Ovary (tissue), 9 donors: ENCODE data around the gene BMPER. TPM values are rescaled to one million over a fixed set of nuclear protein-coding genes. Genes with fewer than 3 reads are reported as not detected.

ENCODE experiments used
- DNase-seq, 5 donors: peaks; one replicate each; pipeline ENCODE4 v3.0.0-alpha.2; 2019 to 2020
- H3K27ac ChIP-seq, 2 donors: fragments of 200-600 bp; one replicate each; pipeline versions ENCODE4 v1.5.1 to v1.8.0; 2019 to 2022
- H3K27me3 ChIP-seq: fragments of 200-600 bp; one replicate; pipeline ENCODE4 v1.8.0; 2022
- H3K36me3 ChIP-seq: fragments of 200-600 bp; sonication (generic); one replicate; pipeline ENCODE4 v1.5.1; 2019
- H3K4me1 ChIP-seq: one replicate; pipeline ENCODE4 v1.8.1; 2013; ENCODE audit warnings: mild to moderate bottlenecking, moderate library complexity; ENCODE audit not compliant: insufficient read depth
- H3K4me3 ChIP-seq: fragments of 200-600 bp; sonication (generic); one replicate; pipeline ENCODE4 v1.5.1; 2017
- H3K9me3 ChIP-seq, 2 donors: fragments of 200-600 bp in 1 of 2; sonication (generic) in 1 of 2; one replicate each; pipeline versions ENCODE4 v1.5.1 to v1.8.1; 2013 to 2019; ENCODE audit warnings: mild to moderate bottlenecking in 1 of 2, moderate library complexity in 1 of 2
- CTCF ChIP-seq, 3 donors: fragments of 450-650 bp in 2 of 3; fragments of 200-600 bp in 1 of 3; IDR thresholded peaks; one replicate each; pipeline versions ENCODE4 v1.5.1 to v1.8.0; 2016 to 2022; ENCODE audit warnings: antibody characterized with exemption in 3 of 3, mild to moderate bottlenecking in 1 of 3
- EP300 ChIP-seq: sonication (generic); formaldehyde crosslinking; IDR thresholded peaks from one replicate; pipeline ENCODE4 v1.6.1; 2017; ENCODE audit warnings: antibody characterized with exemption
- POLR2A ChIP-seq: fragments of 450-650 bp; IDR thresholded peaks from one replicate; pipeline ENCODE4 v1.6.1; 2017; ENCODE audit warnings: antibody characterized with exemption, mild to moderate bottlenecking, moderate library complexity
- WGBS, 3 donors: extraction: QIAGEN DNeasy Blood & Tissue Kit in 1 of 3; methylation state at CpG; one replicate each; pipeline versions ENCODE4 v1.1.5 to v1.1.7; 2013 to 2017; 5-methylcytosine and 5-hydroxymethylcytosine counted together
- intact Hi-C, 4 donors: fragments of 100-400 bp; cut with DNase I; formaldehyde crosslinking; loops; one replicate each; pipeline versions ENCODE4 v1.11.0 to v1.15.1; 2022 to 2023
- polyA plus RNA-seq, 2 donors: library from polyadenylated mRNA; stranded (reverse); fragments of 200-250 nt in 1 of 2; fragments of 350-450 nt in 1 of 2; fragmentation: Illumina TruSeq in 1 of 2; extraction: RNeasy Lipid Tissue Mini Kit (QIAGEN cat#74804) in 1 of 2; gene quantifications; one replicate each; pipeline ENCODE4 v1.2.3, GENCODE V29; 2013 to 2014
- total RNA-seq, 7 donors: library from RNA; depleted of rRNA in 2 of 7; stranded (reverse); fragments of >200 nt in 2 of 7; fragmentation: NEBNext Ultra II Directional in 3 of 7; extraction: Animal tissue kit (Norgen Biotek cat#: 25700) in 3 of 7; gene quantifications; one replicate each; pipeline versions ENCODE4 v1.1.0 to v1.2.4, GENCODE V29; 2016 to 2023
- donor health status: DM: no; HTN: no; CAD: no; lungs with moderate emphysema.
- donor health status: DM: no; HTN: no; CAD: no.
- donor health status: Bipolar disorder and iron deficiency.
- donor health status: DM: yes; HTN: yes; CAD: no.
- donor health status: DM: no; HTN: no; CAD: no.
- donor health status: DM: yes; HTN: yes; CAD: no.

Gene BMPER
- total and polyA plus RNA-seq, 9 donors = 2.9 to 15.3 (median 5.4) TPM

GRCh38 chr7:34087892-34088891, 182.9 kb downstream of the BMPER start:
- no peak overlapping the region for H3K27ac ChIP-seq
- no peak for DNase-seq
- no peaks in the 10 kb centered on the region for H3K9me3 ChIP-seq
- TF ChIP-seq POLR2A (no peak), CTCF (IDR thresholded peaks at IDR 0.05) (no peak)
- H3K4me1 ChIP-seq = peaks cover 1% of the 10 kb centered on the region
- no peaks in the 10 kb centered on the region for H3K36me3 ChIP-seq
- 92 to 94% (median 92%) methylated on average over 10 of the region's 10 CpGs for WGBS, 3 donors
- intact Hi-C loops = no loop called here
- H3K27me3 ChIP-seq = no peaks in the 10 kb centered on the region
- H3K4me3 ChIP-seq = no peak overlapping the region

GRCh38 chr7:34090816-34091215, 185.5 kb downstream of the BMPER start:
- TF ChIP-seq POLR2A (no peak), CTCF (IDR thresholded peaks at IDR 0.05) (no peak), EP300 (no peak)
- Histone ChIP-seq H3K4me1 (peaks cover 1% of the 10 kb centered on the region), H3K27me3 (no peaks in the 10 kb centered on the region), H3K27ac (no peak overlapping the region), H3K36me3 (no peaks in the 10 kb centered on the region), H3K4me3 (no peak overlapping the region), H3K9me3 (no peaks in the 10 kb centered on the region)
- DNase-seq = no peak
- intact Hi-C loops = no loop called here
- WGBS, 3 donors = 18 to 28% (median 28%) methylated on average over 5 of the region's 5 CpGs

GRCh38 chr7:34091321-34091917, 186.1 kb downstream of the BMPER start:
- H3K4me1 ChIP-seq = peaks cover 7% of the 10 kb centered on the region
- no peaks in the 10 kb centered on the region for H3K27me3 ChIP-seq
- TF ChIP-seq POLR2A (no peak), CTCF (IDR thresholded peaks at IDR 0.05) (no peak), EP300 (no peak)
- WGBS, 3 donors = 25 to 34% (median 29%) methylated on average over 4 of the region's 4 CpGs
- no peaks in the 10 kb centered on the region for H3K9me3 ChIP-seq
- H3K4me3 ChIP-seq = no peak overlapping the region
- no peak overlapping the region for H3K27ac ChIP-seq
- H3K36me3 ChIP-seq = no peaks in the 10 kb centered on the region
- intact Hi-C loops = no loop called here
- DNase-seq = peak in 1 of 5 donors; percentile 45

GRCh38 chr7:34093276-34093675, 187.9 kb downstream of the BMPER start:
- Histone ChIP-seq H3K4me1 (peaks cover 10% of the 10 kb centered on the region), H3K27me3 (no peaks in the 10 kb centered on the region), H3K9me3 (no peaks in the 10 kb centered on the region), H3K4me3 (no peak overlapping the region), H3K36me3 (no peaks in the 10 kb centered on the region), H3K27ac (no peak overlapping the region)
- intact Hi-C loops = no loop called here
- 90 to 94% (median 92%) methylated on average over 3 of the region's 3 CpGs for WGBS, 3 donors
- TF ChIP-seq CTCF (IDR thresholded peaks at IDR 0.05) (no peak), EP300 (no peak), POLR2A (no peak)
- no peak for DNase-seq
